ENCODE results near the gene COL12A1. TPM values are rescaled to one million over a fixed set of nuclear protein-coding genes. Genes with fewer than 3 reads are reported as not detected.

The COL12A1 gene
- total RNA-seq, 2 experiments from 2014 or later = not detected

- no peak for DNase-seq (ENCODE audit: low spot score)
- Histone ChIP-seq H3K9me3 (ENCODE audit: low read length) (no peaks in the 10 kb centered on the region), H4K20me1 (ENCODE audit: insufficient read depth, low read length) (no peaks in the 10 kb centered on the region), H3K4me3 (ENCODE audit: low read depth, low read length, poor library complexity, severe bottlenecking) (no peak overlapping the region), H3K4me2 (ENCODE audit: low read length) (no peak overlapping the region), H3K4me1 (ENCODE audit: insufficient read depth, low read length, poor library complexity, severe bottlenecking) (no peaks in the 10 kb centered on the region), H3K9me2 (ENCODE audit: insufficient read depth, low read length) (no peaks in the 10 kb centered on the region), H3K27ac (ENCODE audit: low read depth, low read length, poor library complexity, severe bottlenecking) (no peak overlapping the region), H2AFZ (ENCODE audit: low read length) (no peak overlapping the region), H3K79me2 (ENCODE audit: insufficient read depth, low read depth, low read length) (no peaks in the 10 kb centered on the region), H3K36me3 (ENCODE audit: insufficient read depth, low read length) (no peaks in the 10 kb centered on the region)
- no TSS peak for BruUV-seq (replicated peaks)
- intact Hi-C loops (cut with micrococcal nuclease; ENCODE audit: unreplicated experiment) = no loop called here
- ChIA-PET CTCF (ENCODE audit: unreplicated experiment) (no interaction called here), POLR2A (interaction anchor here (0.6 kb wide), 1 partner anchor 422 kb away, joined by 3 read pairs; no protein-coding TSS in a partner anchor)
- TF ChIP-seq EZH2phosphoT487 (IDR thresholded peaks at IDR 0.05; ENCODE audit: borderline replicate concordance, low read depth, low read length) (no peak), CTCF (conservative IDR thresholded peaks at IDR 0.05; ENCODE audit: low read length) (no peak)
Measured at GRCh38 chr6:75065523-75065922, 140.3 kb downstream of the COL12A1 start.

GRCh38 chr6:75052491-75052890 lies 153.4 kb downstream of the COL12A1 start:
- Histone ChIP-seq H3K79me2 (ENCODE audit: insufficient read depth, low read depth, low read length) (no peaks in the 10 kb centered on the region), H3K4me2 (ENCODE audit: low read length) (no peak overlapping the region), H2AFZ (ENCODE audit: low read length) (no peak overlapping the region), H3K36me3 (ENCODE audit: insufficient read depth, low read length) (no peaks in the 10 kb centered on the region), H3K27ac (ENCODE audit: low read depth, low read length, poor library complexity, severe bottlenecking) (no peak overlapping the region), H3K9me2 (ENCODE audit: insufficient read depth, low read length) (no peaks in the 10 kb centered on the region), H3K9me3 (ENCODE audit: low read length) (no peaks in the 10 kb centered on the region), H4K20me1 (ENCODE audit: insufficient read depth, low read length) (no peaks in the 10 kb centered on the region), H3K4me1 (ENCODE audit: insufficient read depth, low read length, poor library complexity, severe bottlenecking) (no peaks in the 10 kb centered on the region), H3K4me3 (ENCODE audit: low read depth, low read length, poor library complexity, severe bottlenecking) (no peak overlapping the region)
- CTCF ChIA-PET (ENCODE audit: unreplicated experiment) = no interaction called here
- no peak for TF ChIP-seq CTCF (conservative IDR thresholded peaks at IDR 0.05; ENCODE audit: low read length)
- TF ChIP-seq EZH2phosphoT487 (IDR thresholded peaks at IDR 0.05; ENCODE audit: borderline replicate concordance, low read depth, low read length) = no peak
- intact Hi-C loops (cut with micrococcal nuclease; ENCODE audit: unreplicated experiment) = no loop called here
- DNase-seq (ENCODE audit: low spot score) = no peak
- BruUV-seq (replicated peaks) = no TSS peak
- POLR2A ChIA-PET = interaction anchor here (1.0 kb wide), 1 partner anchor 11 kb away, joined by 3 read pairs; no protein-coding TSS in a partner anchor

- H3K4me3 ChIP-seq (ENCODE audit: low read depth, low read length, poor library complexity, severe bottlenecking) = no peak overlapping the region
- no peaks in the 10 kb centered on the region for H3K4me1 ChIP-seq (ENCODE audit: insufficient read depth, low read length, poor library complexity, severe bottlenecking)
- H3K79me2 ChIP-seq (ENCODE audit: insufficient read depth, low read depth, low read length) = no peaks in the 10 kb centered on the region
- no peaks in the 10 kb centered on the region for H3K9me2 ChIP-seq (ENCODE audit: insufficient read depth, low read length)
- ChIA-PET CTCF (ENCODE audit: unreplicated experiment) (no interaction called here), POLR2A (no interaction called here)
- no peaks in the 10 kb centered on the region for H4K20me1 ChIP-seq (ENCODE audit: insufficient read depth, low read length)
- no TSS peak for BruUV-seq (replicated peaks)
- H3K27ac ChIP-seq (ENCODE audit: low read depth, low read length, poor library complexity, severe bottlenecking) = no peak overlapping the region
- H3K9me3 ChIP-seq (ENCODE audit: low read length) = no peaks in the 10 kb centered on the region
- no peak for TF ChIP-seq CTCF (conservative IDR thresholded peaks at IDR 0.05; ENCODE audit: low read length)
- TF ChIP-seq EZH2phosphoT487 (IDR thresholded peaks at IDR 0.05; ENCODE audit: borderline replicate concordance, low read depth, low read length) = no peak
- H2AFZ ChIP-seq (ENCODE audit: low read length) = no peak overlapping the region
- no peaks in the 10 kb centered on the region for H3K36me3 ChIP-seq (ENCODE audit: insufficient read depth, low read length)
- intact Hi-C loops (cut with micrococcal nuclease; ENCODE audit: unreplicated experiment) = no loop called here
- DNase-seq (ENCODE audit: low spot score) = no peak
- H3K4me2 ChIP-seq (ENCODE audit: low read length) = no peak overlapping the region
Measured at GRCh38 chr6:75049308-75049707, 156.5 kb downstream of the COL12A1 start.
